Endodermal cell (in vitro differentiated cells): ENCODE results near the gene GNG10. TPM values are rescaled to one million over a fixed set of nuclear protein-coding genes. Genes with fewer than 3 reads are reported as not detected.

Experiments
- DNase-seq: peaks from one replicate; pipeline ENCODE4 v3.0.0-alpha.2; 2017
- H3K27ac ChIP-seq: 2 replicates; pipeline ENCODE4 v1.5.1; 2013; ENCODE audit warnings: mild to moderate bottlenecking, low read depth, low read length, moderate library complexity
- H3K27me3 ChIP-seq: 2 replicates; pipeline ENCODE4 v1.6.1; 2013; ENCODE audit warnings: mild to moderate bottlenecking, low read length, moderate library complexity; ENCODE audit not compliant: insufficient read depth, control insufficient read depth, poor library complexity, severe bottlenecking
- H3K36me3 ChIP-seq: 2 replicates; pipeline ENCODE4 v1.7.0; 2013; ENCODE audit warnings: mild to moderate bottlenecking, low read length, moderate library complexity; ENCODE audit not compliant: control insufficient read depth, insufficient read depth
- H3K4me1 ChIP-seq: one replicate; pipeline ENCODE4 v1.7.0; 2013; ENCODE audit warnings: low read length; ENCODE audit not compliant: control insufficient read depth, insufficient read depth
- H3K4me3 ChIP-seq: 2 replicates; pipeline ENCODE4 v1.5.1; 2013; ENCODE audit warnings: mild to moderate bottlenecking, low read length, moderate library complexity
- H3K9ac ChIP-seq: 2 replicates; pipeline ENCODE4 v1.6.1; 2013; ENCODE audit warnings: mild to moderate bottlenecking, low read length, moderate library complexity; ENCODE audit not compliant: poor library complexity, severe bottlenecking; ENCODE audit errors: extremely low read depth
- H3K9me3 ChIP-seq: 2 replicates; pipeline ENCODE4 v1.6.1; 2013; ENCODE audit warnings: mild to moderate bottlenecking, low read length, moderate library complexity; ENCODE audit not compliant: control insufficient read depth
- H3K27ac Mint-ChIP-seq: 2 replicates; pipeline ENCODE4 v1.8.0; 2020; ENCODE audit warnings: mixed read lengths
- H3K27me3 Mint-ChIP-seq: 2 replicates; pipeline ENCODE4 v1.8.0; 2021; ENCODE audit warnings: mild to moderate bottlenecking, mixed read lengths; ENCODE audit not compliant: insufficient read depth
- H3K36me3 Mint-ChIP-seq: 2 replicates; pipeline ENCODE4 v1.8.0; 2020; ENCODE audit warnings: low read depth, mixed read lengths
- H3K4me1 Mint-ChIP-seq: 2 replicates; pipeline ENCODE4 v1.8.0; 2020; ENCODE audit warnings: mixed read lengths
- H3K4me3 Mint-ChIP-seq: 2 replicates; pipeline ENCODE4 v1.8.0; 2020; ENCODE audit warnings: mild to moderate bottlenecking, moderate library complexity, mixed read lengths
- H3K9me3 Mint-ChIP-seq: 2 replicates; pipeline ENCODE4 v1.8.0; 2020; ENCODE audit warnings: mild to moderate bottlenecking, mixed read lengths
- CTCF ChIP-seq: fragments of 200-600 bp; sonication (generic); conservative IDR thresholded peaks from 2 replicates; pipeline ENCODE4 v1.5.0; 2021; ENCODE audit warnings: antibody characterized with exemption, mild to moderate bottlenecking
- WGBS, 2 experiments: methylation state at CpG; one replicate each; pipeline versions ENCODE4 v1.1.5 to v1.1.7; 2013; ENCODE audit warnings: missing lambda C conversion rate in 2 of 2, mixed read lengths in 1 of 2; ENCODE audit not compliant: insufficient coverage in 1 of 2, insufficient read length in 1 of 2; 5-methylcytosine and 5-hydroxymethylcytosine counted together
- total RNA-seq, 2 donors: library from RNA; stranded (reverse); fragmentation: NEBNext Ultra II Directional in 1 of 2; extraction: Animal tissue kit (Norgen Biotek cat#: 25700) in 1 of 2; gene quantifications; 2 replicates in 1 of 2; 3 replicates in 1 of 2; pipeline ENCODE4 v1.2.1, GENCODE V29; 2021

GNG10 gene
- total RNA-seq, 2 donors from 2014 or later = 27.7 to 39.7 TPM

GRCh38 chr9:111648066-111648465 lies 13.3 kb upstream of the GNG10 start:
- peaks cover 50% of the 10 kb centered on the region for H3K36me3 Mint-ChIP-seq
- H3K27ac Mint-ChIP-seq = no peak overlapping the region
- no peaks in the 10 kb centered on the region for H3K4me1 ChIP-seq
- no peak overlapping the region for H3K4me3 ChIP-seq
- H3K27ac ChIP-seq = no peak overlapping the region
- no peak for DNase-seq
- WGBS, 2 experiments = 81 to 94% methylated on average over 4 of the region's 4 CpGs
- no peak overlapping the region for H3K4me3 Mint-ChIP-seq
- H3K4me1 Mint-ChIP-seq = peaks cover 10% of the 10 kb centered on the region
- no peak overlapping the region for H3K9ac ChIP-seq
- H3K27me3 Mint-ChIP-seq = no peaks in the 10 kb centered on the region
- H3K9me3 Mint-ChIP-seq = no peaks in the 10 kb centered on the region
- peaks cover 67% of the 10 kb centered on the region for H3K36me3 ChIP-seq
- peaks cover under 1% of the 10 kb centered on the region for H3K9me3 ChIP-seq
- TF ChIP-seq CTCF = no peak
- no peaks in the 10 kb centered on the region for H3K27me3 ChIP-seq

GRCh38 chr9:111649016-111649415 lies 12.4 kb upstream of the GNG10 start:
- Histone ChIP-seq H3K27ac (no peak overlapping the region), H3K9ac (no peak overlapping the region), H3K9me3 (no peaks in the 10 kb centered on the region), H3K27me3 (no peaks in the 10 kb centered on the region), H3K36me3 (peaks cover 71% of the 10 kb centered on the region), H3K4me1 (no peaks in the 10 kb centered on the region), H3K4me3 (no peak overlapping the region)
- Mint-ChIP-seq H3K36me3 (peaks cover 49% of the 10 kb centered on the region), H3K27me3 (no peaks in the 10 kb centered on the region), H3K27ac (no peak overlapping the region), H3K4me1 (peaks cover 6% of the 10 kb centered on the region), H3K9me3 (no peaks in the 10 kb centered on the region), H3K4me3 (no peak overlapping the region)
- 97 to 100% methylated on average over 1 to 4 of the region's 4 CpGs for WGBS, 2 experiments
- TF ChIP-seq CTCF = no peak
- no peak for DNase-seq

DNA sequence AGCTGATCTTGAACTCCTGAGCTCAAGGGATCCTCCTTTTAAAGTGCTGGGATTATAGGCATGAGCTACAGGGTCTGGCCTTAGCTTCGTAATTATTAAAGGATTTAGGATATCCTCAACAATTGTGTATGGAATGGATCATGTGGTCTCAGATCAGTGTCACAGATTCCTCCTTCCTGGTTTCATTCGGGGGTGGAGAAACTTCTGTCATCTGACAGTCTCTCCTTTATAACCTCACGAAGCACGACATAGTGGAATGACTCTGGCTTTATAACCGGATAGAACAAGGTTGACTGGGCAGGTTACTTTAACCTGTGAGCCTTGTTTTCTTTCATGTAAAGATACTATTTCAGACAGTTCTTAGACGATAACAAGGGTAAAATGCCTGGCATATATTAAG lies 4.4 kb upstream of the GNG10 start:
- no peaks in the 10 kb centered on the region for H3K9me3 ChIP-seq
- no peaks in the 10 kb centered on the region for H3K9me3 Mint-ChIP-seq
- no peak for DNase-seq
- no peaks in the 10 kb centered on the region for H3K27me3 ChIP-seq
- peaks cover 2% of the 10 kb centered on the region for H3K4me1 Mint-ChIP-seq
- peaks cover 2% of the 10 kb centered on the region for H3K27me3 Mint-ChIP-seq
- no peak overlapping the region for H3K4me3 ChIP-seq
- no peak overlapping the region for H3K4me3 Mint-ChIP-seq
- WGBS, 2 experiments = 91 to 96% methylated on average over 5 to 6 of the region's 6 CpGs
- H3K9ac ChIP-seq = no peak overlapping the region
- no peaks in the 10 kb centered on the region for H3K4me1 ChIP-seq
- no peak for TF ChIP-seq CTCF
- H3K36me3 ChIP-seq = peaks cover 23% of the 10 kb centered on the region
- no peak overlapping the region for H3K27ac Mint-ChIP-seq
- H3K36me3 Mint-ChIP-seq = peaks cover 17% of the 10 kb centered on the region
- no peak overlapping the region for H3K27ac ChIP-seq
